NCI-H1436 (cell line): ENCODE results near the gene PAGE2.
"Not testable (repeated sequence)": the region's sequence is repeated elsewhere in the genome, so short reads cannot be mapped to it uniquely, and the experiment has no call there.

Experiments used
- DNase-seq: peaks from one replicate; lab custom pipeline; 2025; lab: John Stamatoyannopoulos, UW

Gene PAGE2

DNA sequence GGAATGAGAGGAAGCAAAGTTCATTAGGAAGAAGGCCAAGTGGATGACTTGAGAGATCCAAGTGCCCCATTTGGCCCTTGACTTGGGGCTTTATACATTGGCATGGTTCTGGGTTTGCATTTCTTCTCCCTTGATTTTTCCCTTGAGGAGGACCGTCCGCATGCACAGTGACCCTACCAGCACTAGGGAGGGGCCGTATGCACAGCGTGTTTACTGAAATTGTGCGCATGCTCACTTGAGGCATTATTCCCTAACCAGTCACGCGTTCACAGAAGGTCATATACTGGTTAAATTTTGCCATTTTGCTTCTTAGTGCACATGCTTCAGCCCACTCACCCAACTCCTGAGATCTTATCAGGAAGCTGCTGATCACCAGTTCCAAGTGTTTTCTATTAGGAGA, 35.1 kb downstream of the PAGE2 start:
- DNase-seq = no peak

DNA sequence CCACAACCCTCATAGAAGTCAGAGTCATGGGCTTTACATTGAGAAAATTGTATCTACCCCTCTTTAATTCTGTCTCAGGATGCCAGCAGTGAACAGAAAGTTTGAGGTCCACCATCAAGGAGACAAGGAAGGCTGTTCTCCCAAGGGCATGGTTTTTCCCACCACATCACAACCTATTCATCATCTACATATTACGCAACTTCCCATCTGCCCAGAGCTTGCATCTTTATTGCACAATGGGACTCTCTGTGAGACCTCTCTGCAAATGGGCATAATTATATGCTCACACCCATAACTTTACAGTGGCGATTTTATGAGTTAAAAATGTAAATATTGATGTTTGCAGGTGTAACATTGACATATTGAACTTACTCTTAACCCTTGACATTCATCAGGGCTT, 38.9 kb downstream of the PAGE2 start:
- DNase-seq = no peak

DNA sequence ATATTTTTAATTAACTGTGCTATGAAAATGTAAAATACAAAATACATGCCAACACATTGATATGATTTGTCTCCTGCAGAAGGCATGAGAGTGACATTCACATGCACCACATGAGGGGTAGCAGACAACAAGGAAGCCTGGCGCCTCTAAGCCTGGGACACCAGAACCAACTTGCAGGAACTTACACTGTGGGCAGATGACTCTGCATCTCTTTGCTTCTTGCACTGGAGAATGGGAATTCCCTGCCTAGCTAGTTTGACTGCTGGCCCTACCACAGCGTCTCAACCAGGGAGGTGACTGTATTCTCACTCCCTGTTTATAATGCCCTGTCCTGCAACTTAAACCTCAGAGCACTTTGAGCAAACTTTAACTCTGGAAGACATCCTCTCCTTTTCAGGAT, 40.5 kb downstream of the PAGE2 start:
- DNase-seq = no peak

DNA sequence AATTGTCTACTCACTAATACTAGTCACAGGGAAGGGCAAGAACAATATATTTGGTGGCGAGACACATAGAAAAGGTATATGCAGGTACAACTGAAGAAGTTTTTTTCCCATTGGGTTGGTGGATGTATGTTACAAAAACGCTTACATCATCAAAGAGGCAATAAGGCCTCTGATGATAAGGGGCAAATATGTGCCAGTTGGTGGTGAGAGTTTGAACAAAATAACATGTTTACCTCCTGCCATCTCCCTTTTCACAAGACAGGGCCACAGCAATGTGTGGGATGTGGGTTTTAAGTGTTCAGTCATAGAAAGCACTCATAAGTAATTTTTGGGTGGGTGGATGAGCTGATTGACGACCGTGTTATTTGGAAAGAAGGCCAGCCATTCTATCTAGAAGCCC, 41.7 kb downstream of the PAGE2 start:
- DNase-seq = no peak

DNA sequence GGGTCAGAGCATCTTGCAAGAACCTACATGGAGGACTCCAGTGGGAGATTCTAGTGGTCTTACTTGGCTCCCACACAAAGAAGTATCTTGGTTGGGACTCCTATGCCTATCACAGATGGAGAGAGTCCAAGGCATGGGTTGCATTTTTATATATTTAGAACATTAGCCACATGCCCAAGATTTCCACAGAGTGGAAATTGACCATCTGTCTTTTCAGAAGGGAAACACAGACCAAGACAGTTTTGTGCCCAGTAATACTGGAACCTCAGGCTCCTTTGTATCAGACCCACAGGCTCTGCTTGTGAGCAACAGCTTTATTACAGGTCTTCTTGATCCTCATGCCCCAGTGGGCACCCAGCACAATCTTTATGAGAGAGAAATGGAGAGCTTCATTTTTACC, 43.6 kb downstream of the PAGE2 start:
- DNase-seq = no peak

DNA sequence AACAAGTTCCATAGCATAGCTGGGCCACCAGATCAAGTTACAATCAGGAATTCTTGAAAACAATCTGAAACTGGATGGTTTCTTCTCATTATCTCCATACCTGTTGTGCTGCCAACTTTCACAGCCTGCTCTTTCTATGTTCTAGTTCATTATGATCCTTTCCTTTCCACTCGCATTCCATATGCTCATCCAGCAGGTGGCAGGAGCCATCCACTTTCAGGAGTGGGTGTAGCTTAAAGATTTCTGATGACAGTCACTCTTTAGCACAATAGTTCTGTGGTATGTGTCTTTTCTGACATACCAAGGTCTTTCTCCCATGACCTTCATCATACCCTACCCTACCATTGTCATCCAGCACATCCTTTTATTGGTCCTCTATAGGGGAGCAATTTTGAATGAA, 46.4 kb downstream of the PAGE2 start:
- peak; percentile 1 for DNase-seq

DNA sequence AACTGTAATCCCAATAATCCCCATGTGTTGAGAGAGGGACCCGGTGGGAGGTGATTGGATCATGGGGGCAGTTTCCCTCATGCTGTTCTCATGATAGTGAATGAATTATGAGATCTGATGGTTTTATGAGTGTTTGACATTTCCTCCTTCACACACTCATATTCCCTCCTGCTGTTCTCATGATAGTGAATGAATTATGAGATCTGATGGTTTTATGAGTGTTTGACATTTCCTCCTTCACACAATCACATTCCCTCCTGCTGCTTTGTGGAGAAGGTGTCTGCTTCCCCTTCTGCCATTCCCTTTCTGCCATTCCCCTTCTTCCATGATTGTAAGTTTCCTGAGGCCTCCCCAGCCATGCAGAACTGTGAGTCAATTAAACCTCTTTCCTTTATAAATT, 52.0 kb downstream of the PAGE2 start:
- DNase-seq = not testable (repeated sequence)
